Measurements from ENCODE around the gene TMC1.

The TMC1 gene

DNA sequence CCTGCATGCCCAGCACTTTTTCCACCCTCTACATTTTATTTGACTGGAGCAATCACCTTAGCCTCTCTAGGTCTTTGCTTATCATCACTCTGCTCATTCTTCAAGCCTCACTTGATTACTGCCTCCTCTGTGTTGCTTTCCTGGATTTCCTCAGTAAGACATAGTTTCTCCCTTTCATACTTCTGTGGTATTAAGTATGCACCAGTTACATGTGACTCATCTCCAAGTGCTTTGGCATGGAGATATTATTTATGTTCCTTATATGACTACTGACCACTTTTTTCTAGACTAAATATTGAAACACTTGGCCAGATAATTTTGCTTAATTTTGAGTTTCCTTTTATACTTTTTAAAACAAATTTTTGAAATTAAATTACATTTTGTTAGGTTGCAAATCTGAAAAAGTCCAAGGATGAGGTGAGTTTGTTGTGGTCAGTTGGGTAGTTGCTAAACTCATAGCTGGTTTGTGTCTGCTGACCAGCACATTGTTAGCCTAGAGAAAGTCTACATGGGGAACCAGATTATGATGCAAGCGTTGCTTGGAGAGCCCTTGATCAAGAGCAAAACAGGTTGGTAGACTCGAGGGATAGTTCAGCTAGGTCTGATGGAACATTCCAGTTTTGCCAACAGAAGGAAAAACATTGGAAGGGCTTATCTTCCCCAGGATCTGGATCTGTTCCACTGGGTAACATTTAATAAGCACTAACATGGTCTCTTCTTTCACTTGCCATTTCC lies 140.2 kb downstream of the TMC1 start:
- FAIRE-seq, result no peak
- TF ChIP-seq TAF1 (IDR thresholded peaks at IDR 0.05; ENCODE audit: borderline replicate concordance, low read depth, low read length), result no peak
- TF ChIP-seq POLR2A (IDR thresholded peaks at IDR 0.05; ENCODE audit: low read depth, low read length), result no peak
- TF ChIP-seq POLR2AphosphoS5 (IDR thresholded peaks at IDR 0.05; ENCODE audit: low read depth, low read length), result no peak
- no peak for DNase-seq (ENCODE audit: insufficient read length)

DNA sequence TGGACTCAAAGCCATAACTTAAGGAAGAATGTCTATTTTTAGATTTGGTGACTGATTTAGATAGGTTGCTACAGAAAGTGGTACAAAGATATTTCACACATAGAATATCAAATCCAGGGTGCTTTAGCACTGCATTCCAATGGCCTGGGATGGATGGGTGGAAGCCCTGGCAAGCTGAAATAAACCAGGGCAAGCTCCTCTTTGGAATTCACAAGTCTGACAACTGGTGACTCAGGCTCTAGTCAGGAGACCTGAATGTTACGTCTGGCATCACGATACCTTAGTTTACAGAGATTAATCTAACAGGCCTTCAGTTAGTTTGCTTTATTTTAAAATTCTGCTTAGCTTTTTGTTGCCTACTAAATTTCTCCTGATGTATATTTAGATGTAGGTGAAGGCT lies 144.0 kb downstream of the TMC1 start:
- DNase-seq (ENCODE audit: insufficient read length) (no peak), FAIRE-seq (no peak)

DNA sequence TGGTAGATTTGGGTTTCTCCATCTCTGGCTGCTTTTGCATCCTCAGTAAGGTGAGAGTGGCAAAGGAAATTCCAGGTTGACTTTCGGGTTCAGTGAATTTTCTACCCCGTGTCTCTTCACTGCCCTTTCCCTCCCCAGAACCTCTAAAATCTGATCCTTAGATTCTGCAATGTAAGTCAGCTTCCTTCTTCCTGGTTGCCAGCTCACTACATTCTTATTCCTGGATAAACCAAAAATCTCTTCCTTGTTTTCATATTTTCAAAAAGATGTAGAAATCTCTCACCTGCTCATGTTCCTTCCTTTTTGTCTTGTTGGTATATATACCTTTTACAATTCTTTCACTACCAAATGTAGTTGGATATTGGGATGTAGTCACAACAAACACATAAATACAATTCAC lies 145.8 kb downstream of the TMC1 start:
- TF ChIP-seq TAF1 (IDR thresholded peaks at IDR 0.05; ENCODE audit: borderline replicate concordance, low read depth, low read length), result no peak
- no peak for TF ChIP-seq POLR2A (IDR thresholded peaks at IDR 0.05; ENCODE audit: low read depth, low read length)
- no peak for TF ChIP-seq POLR2AphosphoS5 (IDR thresholded peaks at IDR 0.05; ENCODE audit: low read depth, low read length)
- FAIRE-seq (no peak), DNase-seq (ENCODE audit: insufficient read length) (no peak)

More for the DNA sequence above, 144.0 kb downstream of the TMC1 start:
- TF ChIP-seq POLR2A (IDR thresholded peaks at IDR 0.05; ENCODE audit: low read depth, low read length) (no peak), TAF1 (IDR thresholded peaks at IDR 0.05; ENCODE audit: borderline replicate concordance, low read depth, low read length) (no peak), POLR2AphosphoS5 (IDR thresholded peaks at IDR 0.05; ENCODE audit: low read depth, low read length) (no peak)

DNA sequence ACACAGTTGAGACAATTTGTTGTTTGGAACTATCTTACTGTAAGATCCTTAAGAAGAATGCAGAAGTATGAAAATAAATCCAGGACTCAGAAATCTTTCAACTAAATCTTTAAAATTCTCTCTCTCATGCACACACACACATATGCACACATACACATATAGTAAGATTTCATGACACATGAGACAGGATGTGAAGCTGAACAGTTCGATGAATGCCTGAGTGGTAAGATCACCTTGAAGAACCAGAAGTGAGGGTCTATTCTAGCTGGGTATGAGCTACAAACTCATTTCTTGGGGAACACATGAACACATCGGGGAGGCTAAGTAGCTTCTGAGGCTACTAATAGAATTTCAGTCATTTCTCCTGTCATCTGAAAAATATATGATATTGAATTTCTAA lies 153.6 kb downstream of the TMC1 start:
- DNase-seq (ENCODE audit: insufficient read length) (no peak), FAIRE-seq (no peak)
- no peak for TF ChIP-seq TAF1 (IDR thresholded peaks at IDR 0.05; ENCODE audit: borderline replicate concordance, low read depth, low read length)
- TF ChIP-seq POLR2AphosphoS5 (IDR thresholded peaks at IDR 0.05; ENCODE audit: low read depth, low read length), result no peak
- TF ChIP-seq POLR2A (IDR thresholded peaks at IDR 0.05; ENCODE audit: low read depth, low read length), result no peak

DNA sequence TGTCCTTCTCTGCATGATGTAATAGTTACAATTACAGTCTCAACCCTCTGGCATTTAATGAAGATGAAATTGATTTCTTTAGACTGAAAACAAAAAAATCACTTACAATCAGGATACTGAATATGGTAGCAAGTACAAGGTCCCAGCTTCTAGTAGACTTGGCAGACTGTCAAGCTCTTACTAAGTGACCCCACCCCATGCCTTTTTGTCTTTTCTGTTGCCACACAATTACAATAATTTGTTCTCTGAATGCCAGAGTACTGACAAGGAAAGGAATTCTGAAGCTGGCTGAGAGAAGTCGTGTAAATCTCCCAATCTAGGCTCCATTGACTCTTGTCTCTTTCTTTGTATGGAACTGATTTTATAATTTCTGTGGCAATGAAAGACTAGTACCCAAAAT lies 154.2 kb downstream of the TMC1 start:
- no peak for FAIRE-seq
- no peak for DNase-seq (ENCODE audit: insufficient read length)
- TF ChIP-seq POLR2A (IDR thresholded peaks at IDR 0.05; ENCODE audit: low read depth, low read length) (no peak), POLR2AphosphoS5 (IDR thresholded peaks at IDR 0.05; ENCODE audit: low read depth, low read length) (no peak), TAF1 (IDR thresholded peaks at IDR 0.05; ENCODE audit: borderline replicate concordance, low read depth, low read length) (no peak)

DNA sequence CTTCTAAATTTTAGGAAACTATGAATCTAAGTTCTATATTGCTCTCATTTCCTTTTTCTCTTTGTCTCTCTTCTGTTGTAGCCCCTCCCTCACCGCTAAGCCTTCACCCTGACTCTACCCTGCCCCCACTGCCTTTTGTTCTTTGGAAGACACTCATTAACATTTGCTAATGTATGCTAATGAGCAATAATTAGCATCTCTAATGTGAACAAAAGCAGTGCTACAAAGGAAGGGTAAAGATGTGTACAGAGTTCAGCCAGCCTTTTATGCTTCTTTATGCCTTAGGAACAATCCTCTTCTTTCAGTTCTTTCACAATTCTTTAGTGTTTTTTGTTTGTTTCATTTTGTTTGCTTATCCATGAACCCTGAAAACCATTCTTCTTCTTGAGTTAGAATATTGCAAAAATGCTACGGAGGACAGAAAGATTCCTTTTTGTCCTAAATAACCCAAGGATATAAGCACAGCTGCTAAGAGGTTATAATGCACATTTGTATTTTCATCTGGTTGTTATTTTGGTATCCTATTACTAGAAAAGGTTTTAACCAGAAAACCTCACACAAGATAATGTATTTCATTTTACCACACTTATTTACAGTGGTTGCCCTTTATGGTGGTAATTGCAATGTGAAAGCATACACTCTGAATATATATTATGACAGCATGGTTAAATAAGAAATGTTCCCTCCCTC lies 159.3 kb downstream of the TMC1 start:
- no peak for TF ChIP-seq POLR2A (IDR thresholded peaks at IDR 0.05; ENCODE audit: low read depth, low read length)
- TF ChIP-seq TAF1 (IDR thresholded peaks at IDR 0.05; ENCODE audit: borderline replicate concordance, low read depth, low read length), result no peak
- TF ChIP-seq POLR2AphosphoS5 (IDR thresholded peaks at IDR 0.05; ENCODE audit: low read depth, low read length), result no peak
- no peak for FAIRE-seq
- no peak for DNase-seq (ENCODE audit: insufficient read length)

DNA sequence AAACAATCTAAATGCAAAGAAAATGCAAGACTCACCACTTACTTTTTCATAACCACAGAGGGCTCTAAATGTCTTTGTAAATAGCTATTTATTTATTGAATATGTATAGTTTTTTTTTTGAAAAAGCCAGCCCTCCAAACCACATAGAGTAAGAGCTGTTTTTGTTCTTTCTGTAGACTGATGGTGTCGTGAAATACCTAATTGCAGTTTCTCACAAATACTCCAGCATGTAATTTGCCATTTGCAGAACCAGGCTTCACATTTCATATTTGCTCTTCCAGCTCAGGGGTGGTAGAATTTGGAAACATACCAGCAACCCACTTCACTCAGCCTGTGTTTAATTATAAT lies 159.8 kb downstream of the TMC1 start:
- DNase-seq (ENCODE audit: insufficient read length) (no peak), FAIRE-seq (no peak)
- no peak for TF ChIP-seq TAF1 (IDR thresholded peaks at IDR 0.05; ENCODE audit: borderline replicate concordance, low read depth, low read length)
- TF ChIP-seq POLR2AphosphoS5 (IDR thresholded peaks at IDR 0.05; ENCODE audit: low read depth, low read length), result no peak

DNA sequence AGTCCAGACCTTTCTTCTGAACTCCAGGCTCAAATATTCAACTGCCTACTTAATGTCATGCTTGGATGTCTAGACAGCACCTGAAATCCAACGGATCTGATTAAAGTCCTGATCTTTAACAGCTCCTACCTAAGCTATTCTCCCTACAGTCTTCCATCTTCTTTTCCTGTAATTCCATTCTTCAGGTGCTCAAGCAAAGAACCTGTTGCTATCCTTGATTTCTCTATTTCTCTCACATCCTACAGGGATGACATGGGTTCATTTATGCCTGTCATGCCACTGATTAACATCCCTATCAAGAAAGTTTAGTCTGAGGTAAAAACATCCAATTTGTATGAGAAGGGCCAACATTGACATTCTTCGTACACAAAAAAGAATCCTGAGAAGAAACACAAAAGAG lies 163.2 kb downstream of the TMC1 start:
- no peak for TF ChIP-seq POLR2A (IDR thresholded peaks at IDR 0.05; ENCODE audit: low read depth, low read length)
- TF ChIP-seq TAF1 (IDR thresholded peaks at IDR 0.05; ENCODE audit: borderline replicate concordance, low read depth, low read length), result no peak
- TF ChIP-seq POLR2AphosphoS5 (IDR thresholded peaks at IDR 0.05; ENCODE audit: low read depth, low read length), result no peak
- FAIRE-seq, result no peak
- no peak for DNase-seq (ENCODE audit: insufficient read length)

DNA sequence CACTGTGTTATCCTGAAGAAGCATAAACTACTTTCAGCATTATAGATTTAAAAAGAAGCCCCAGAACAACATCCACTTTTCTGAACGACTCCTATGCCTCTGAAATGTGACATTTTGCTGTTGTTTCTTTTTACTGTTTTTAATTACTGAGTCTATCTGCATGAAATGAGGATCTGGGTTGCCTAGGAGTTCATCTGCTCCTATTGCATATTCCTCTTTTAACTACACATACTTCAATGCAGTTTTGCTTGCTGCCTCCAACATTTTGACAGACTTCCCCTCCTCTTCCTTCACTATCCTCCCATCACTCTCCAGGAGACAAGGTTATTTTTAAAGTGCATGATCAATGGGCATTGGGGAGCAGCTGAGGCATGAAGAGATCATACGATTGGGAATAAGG lies 164.5 kb downstream of the TMC1 start:
- DNase-seq (ENCODE audit: insufficient read length) (no peak), FAIRE-seq (no peak)
- TF ChIP-seq POLR2A (IDR thresholded peaks at IDR 0.05; ENCODE audit: low read depth, low read length), result no peak

DNA sequence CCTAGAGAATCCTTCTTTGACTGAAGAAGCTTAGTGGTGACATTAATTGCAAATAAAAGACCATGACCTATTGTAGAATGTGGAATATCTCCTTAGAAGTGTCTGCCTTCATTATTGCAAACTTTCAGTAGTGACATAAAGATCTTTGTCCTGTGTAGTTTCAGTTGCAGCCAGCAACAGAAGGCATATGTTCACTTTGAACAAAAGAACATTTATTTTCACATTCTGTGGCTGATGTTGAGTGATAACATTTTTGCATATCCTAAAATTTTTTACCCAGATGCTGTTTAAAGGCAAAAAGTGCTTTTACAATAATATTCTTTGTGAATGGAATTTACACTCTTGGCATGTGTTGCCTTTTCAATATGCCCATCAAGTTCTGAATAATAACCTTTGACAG lies 165.9 kb downstream of the TMC1 start:
- TF ChIP-seq TAF1 (IDR thresholded peaks at IDR 0.05; ENCODE audit: borderline replicate concordance, low read depth, low read length), result no peak
- no peak for TF ChIP-seq POLR2A (IDR thresholded peaks at IDR 0.05; ENCODE audit: low read depth, low read length)
- no peak for TF ChIP-seq POLR2AphosphoS5 (IDR thresholded peaks at IDR 0.05; ENCODE audit: low read depth, low read length)
- FAIRE-seq, result no peak
- DNase-seq (ENCODE audit: insufficient read length), result no peak

DNA sequence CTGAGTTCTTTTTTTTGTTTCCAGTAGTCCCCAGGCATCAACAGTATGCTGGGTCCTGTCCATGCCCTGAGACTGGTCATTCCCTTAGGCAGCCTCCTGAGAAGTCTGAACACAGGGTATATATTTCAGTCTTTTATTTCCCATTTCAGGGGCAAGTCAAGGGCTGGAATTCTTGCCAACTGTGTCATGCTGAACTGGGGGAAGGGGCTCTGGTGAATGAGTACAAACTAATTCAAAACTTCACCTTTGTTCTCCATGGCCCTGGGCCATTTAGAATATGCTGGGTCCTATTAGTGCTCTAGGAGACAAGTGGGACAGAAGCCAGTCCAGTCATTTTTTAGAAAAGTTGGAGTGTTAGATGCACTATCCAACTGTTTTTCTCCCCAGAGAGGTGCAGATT lies 170.3 kb downstream of the TMC1 start:
- no peak for TF ChIP-seq POLR2A (IDR thresholded peaks at IDR 0.05; ENCODE audit: low read depth, low read length)
- DNase-seq (ENCODE audit: insufficient read length), result no peak
- FAIRE-seq, result no peak

DNA sequence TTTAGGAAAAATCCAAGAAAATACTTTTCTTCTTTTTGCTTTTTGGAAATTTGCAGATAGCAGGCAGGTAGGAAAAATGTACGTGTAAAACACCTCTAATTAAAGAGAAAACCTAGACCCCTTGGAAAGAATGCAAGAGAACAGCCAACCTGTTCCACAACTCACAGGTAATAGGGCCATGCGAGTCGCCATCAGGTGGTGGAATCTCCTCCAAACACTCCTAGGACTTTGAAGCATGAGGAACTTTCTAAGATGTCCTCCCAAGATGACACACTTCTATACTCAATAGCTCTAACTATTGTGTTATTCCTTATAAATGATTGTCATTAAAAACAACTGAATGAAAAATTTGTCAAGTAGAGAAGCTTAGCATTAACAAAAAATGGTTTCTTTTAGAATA lies 174.0 kb downstream of the TMC1 start:
- DNase-seq (ENCODE audit: insufficient read length), result no peak
- TF ChIP-seq TAF1 (IDR thresholded peaks at IDR 0.05; ENCODE audit: borderline replicate concordance, low read depth, low read length) (no peak), POLR2AphosphoS5 (IDR thresholded peaks at IDR 0.05; ENCODE audit: low read depth, low read length) (no peak), POLR2A (IDR thresholded peaks at IDR 0.05; ENCODE audit: low read depth, low read length) (no peak)
- no peak for FAIRE-seq

All from GM12892 (cell line).